Erythroblast (primary cell): ENCODE data around the gene HMGCS2.

Experiments used
- DNase-seq, 2 experiments: peaks; one replicate each; lab custom pipeline; 2025; lab: John Stamatoyannopoulos, UW
- GATA1 ChIP-seq: IDR thresholded peaks from 2 replicates; pipeline ENCODE4 v1.6.1; 2011; ENCODE audit warnings: low read depth, mild to moderate bottlenecking, control low read depth, low read length, moderate library complexity
- POLR2A ChIP-seq: IDR thresholded peaks from 2 replicates; pipeline ENCODE4 v1.6.1; 2011; ENCODE audit warnings: mild to moderate bottlenecking, low read length

Gene HMGCS2

GRCh38 chr1:119700326-119700725 lies 68.4 kb downstream of the HMGCS2 start:
- DNase-seq: no peak
- TF ChIP-seq POLR2A: no peak
- no peak for TF ChIP-seq GATA1
